HAP-1 (cell line): ENCODE measurements around the gene C18orf63.
"Not testable (repeated sequence)": the region's sequence is repeated elsewhere in the genome, so short reads cannot be mapped to it uniquely, and the experiment has no call there.

Source experiments
- DNase-seq, 2 experiments: peaks; one replicate each; pipeline ENCODE4 v3.0.0-alpha.2; 2016 to 2020; ENCODE audit warnings: low spot score in 2 of 2
- H3K27me3 ChIP-seq: fragments of 250-450 bp; sonication (Bioruptor Pico); 2 replicates; pipeline ENCODE4 v1.5.1; 2020; ENCODE audit warnings: low read depth, mild to moderate bottlenecking, moderate library complexity
- H3K36me3 ChIP-seq: fragments of 250-450 bp; sonication (Bioruptor Pico); replicated peaks from 2 replicates; pipeline ENCODE4 v1.5.1; 2020; ENCODE audit warnings: mild to moderate bottlenecking
- H3K4me1 ChIP-seq: fragments of 250-450 bp; sonication (Bioruptor Pico); 2 replicates; pipeline ENCODE4 v1.5.1; 2020; ENCODE audit warnings: mild to moderate bottlenecking
- H3K4me3 ChIP-seq: fragments of 250-450 bp; sonication (Bioruptor Pico); 2 replicates; pipeline ENCODE4 v1.5.1; 2020; ENCODE audit warnings: mild to moderate bottlenecking, moderate library complexity
- H3K9me3 ChIP-seq: fragments of 250-450 bp; sonication (Bioruptor Pico); 2 replicates; pipeline ENCODE4 v1.5.1; 2020; ENCODE audit warnings: mild to moderate bottlenecking, moderate library complexity
- in situ Hi-C: fragments of 300-500 bp; cut with MboI; formaldehyde crosslinking; loops from 3 replicates; pipeline ENCODE4 v1.14.3; 2020; ENCODE audit warnings: low sequenced_read_pairs, inconsistent platforms, mixed read lengths

C18orf63 gene

GRCh38 chr18:74291472-74291770, 24.2 kb upstream of the C18orf63 start:
- in situ Hi-C loops, result no loop called here
- no peaks in the 10 kb centered on the region for H3K4me1 ChIP-seq

GRCh38 chr18:74291771-74292540, 23.7 kb upstream of the C18orf63 start, which contains the start of gene CYB5A:
CYB5A (minus strand) TSS chr18:74291963; CDS start chr18:74291875, 88 bp downstream.
- Histone ChIP-seq H3K36me3 (no peaks in the 10 kb centered on the region), H3K4me3 (no peak within 1 kb of the TSS), H3K4me1 (no peaks in the 10 kb centered on the region), H3K9me3 (no peaks in the 10 kb centered on the region), H3K27me3 (no peaks in the 10 kb centered on the region)
- in situ Hi-C loops, result no loop called here
- DNase-seq, result no peak

More at GRCh38 chr18:74291472-74291770, 24.2 kb upstream of the C18orf63 start:
- no peak for DNase-seq
- no peaks in the 10 kb centered on the region for H3K36me3 ChIP-seq
- H3K4me3 ChIP-seq, result no peak overlapping the region
- no peaks in the 10 kb centered on the region for H3K27me3 ChIP-seq
- H3K9me3 ChIP-seq, result no peaks in the 10 kb centered on the region

GRCh38 chr18:74292541-74292858, 23.1 kb upstream of the C18orf63 start:
- Histone ChIP-seq H3K4me1 (no peaks in the 10 kb centered on the region), H3K36me3 (no peaks in the 10 kb centered on the region), H3K9me3 (no peaks in the 10 kb centered on the region), H3K4me3 (no peak overlapping the region), H3K27me3 (no peaks in the 10 kb centered on the region)
- DNase-seq, result no peak
- in situ Hi-C loops, result no loop called here

- DNase-seq, H3K9me3 ChIP-seq, H3K4me3 ChIP-seq, H3K4me1 ChIP-seq, H3K27me3 ChIP-seq, H3K36me3 ChIP-seq, in situ Hi-C loops: not testable (repeated sequence)
These were observed 22.7 kb upstream of the C18orf63 start for GRCh38 chr18:74292982-74293381.

- in situ Hi-C loops, result no loop called here
- H3K4me3 ChIP-seq, result no peak overlapping the region
These were observed 21.1 kb upstream of the C18orf63 start for GRCh38 chr18:74294526-74294925.

GRCh38 chr18:74299162-74299561, 16.5 kb upstream of the C18orf63 start:
- H3K9me3 ChIP-seq, result no peaks in the 10 kb centered on the region
- no peak overlapping the region for H3K4me3 ChIP-seq
- H3K36me3 ChIP-seq, result no peaks in the 10 kb centered on the region
- no peaks in the 10 kb centered on the region for H3K4me1 ChIP-seq
- in situ Hi-C loops, result no loop called here
- H3K27me3 ChIP-seq, result no peaks in the 10 kb centered on the region
- DNase-seq, result no peak

More at GRCh38 chr18:74294526-74294925, 21.1 kb upstream of the C18orf63 start:
- no peaks in the 10 kb centered on the region for H3K9me3 ChIP-seq
- no peaks in the 10 kb centered on the region for H3K4me1 ChIP-seq
- DNase-seq, result no peak
- H3K36me3 ChIP-seq, result no peaks in the 10 kb centered on the region
- H3K27me3 ChIP-seq, result no peaks in the 10 kb centered on the region

- in situ Hi-C loops, result no loop called here
- no peaks in the 10 kb centered on the region for H3K27me3 ChIP-seq
- H3K4me1 ChIP-seq, result no peaks in the 10 kb centered on the region
- H3K36me3 ChIP-seq, result no peaks in the 10 kb centered on the region
- H3K9me3 ChIP-seq, result no peaks in the 10 kb centered on the region
- no peak for DNase-seq
- H3K4me3 ChIP-seq, result no peak overlapping the region
These were observed 15.9 kb upstream of the C18orf63 start for GRCh38 chr18:74299746-74300145.

- no peaks in the 10 kb centered on the region for H3K27me3 ChIP-seq
These were observed 12.3 kb upstream of the C18orf63 start for GRCh38 chr18:74303306-74303705.

GRCh38 chr18:74303936-74304335, 11.7 kb upstream of the C18orf63 start:
- no peak for DNase-seq
- in situ Hi-C loops, result no loop called here
- H3K27me3 ChIP-seq, result no peaks in the 10 kb centered on the region
- H3K9me3 ChIP-seq, result no peaks in the 10 kb centered on the region
- no peak overlapping the region for H3K4me3 ChIP-seq
- H3K36me3 ChIP-seq, result no peaks in the 10 kb centered on the region
- H3K4me1 ChIP-seq, result no peaks in the 10 kb centered on the region

More at GRCh38 chr18:74303306-74303705, 12.3 kb upstream of the C18orf63 start:
- no peaks in the 10 kb centered on the region for H3K9me3 ChIP-seq
- H3K4me1 ChIP-seq, result no peaks in the 10 kb centered on the region
- DNase-seq, result no peak
- no peak overlapping the region for H3K4me3 ChIP-seq
- in situ Hi-C loops, result no loop called here
- no peaks in the 10 kb centered on the region for H3K36me3 ChIP-seq

- DNase-seq, result no peak
- no peak overlapping the region for H3K4me3 ChIP-seq
- no peaks in the 10 kb centered on the region for H3K27me3 ChIP-seq
- no peaks in the 10 kb centered on the region for H3K36me3 ChIP-seq
- in situ Hi-C loops, result no loop called here
- H3K4me1 ChIP-seq, result no peaks in the 10 kb centered on the region
- no peaks in the 10 kb centered on the region for H3K9me3 ChIP-seq
These were observed 5.2 kb upstream of the C18orf63 start for GRCh38 chr18:74310411-74310810.

- no peaks in the 10 kb centered on the region for H3K36me3 ChIP-seq
- no peaks in the 10 kb centered on the region for H3K9me3 ChIP-seq
- no peaks in the 10 kb centered on the region for H3K4me1 ChIP-seq
- no peak for DNase-seq
- no peak overlapping the region for H3K4me3 ChIP-seq
- in situ Hi-C loops, result no loop called here
- no peaks in the 10 kb centered on the region for H3K27me3 ChIP-seq
These were observed 4.6 kb upstream of the C18orf63 start for GRCh38 chr18:74311000-74311399.

- Histone ChIP-seq H3K27me3 (no peaks in the 10 kb centered on the region), H3K36me3 (no peaks in the 10 kb centered on the region), H3K4me3 (no peak overlapping the region), H3K9me3 (no peaks in the 10 kb centered on the region), H3K4me1 (no peaks in the 10 kb centered on the region)
- DNase-seq, result no peak
- in situ Hi-C loops, result no loop called here
These were observed 728 bp upstream of the C18orf63 start for GRCh38 chr18:74314759-74315463.

- Histone ChIP-seq H3K27me3 (peaks cover 3% of the 10 kb centered on the region; the same call in 1 of the 2 replicates), H3K9me3 (no peaks in the 10 kb centered on the region), H3K4me1 (no peaks in the 10 kb centered on the region), H3K36me3 (no peaks in the 10 kb centered on the region), H3K4me3 (no peak overlapping the region)
- DNase-seq, result no peak
- in situ Hi-C loops, result no loop called here
These were observed 875 bp downstream of the C18orf63 start for GRCh38 chr18:74316257-74317170.

GRCh38 chr18:74326231-74326630, 10.6 kb downstream of the C18orf63 start:
- H3K9me3 ChIP-seq, result no peaks in the 10 kb centered on the region
- H3K27me3 ChIP-seq, result no peaks in the 10 kb centered on the region; the same call in 1 of the 2 replicates
- DNase-seq, result no peak
- in situ Hi-C loops, result loop anchor here (25.0 kb wide), 2 partner anchors 289 to 1564 kb away; no protein-coding TSS in a partner anchor
- no peaks in the 10 kb centered on the region for H3K36me3 ChIP-seq
- no peak overlapping the region for H3K4me3 ChIP-seq
- no peaks in the 10 kb centered on the region for H3K4me1 ChIP-seq
